Stomach smooth muscle (tissue), 2 donors: ENCODE data around the gene RBM5.
"Not testable (repeated sequence)": the region's sequence is repeated elsewhere in the genome, so short reads cannot be mapped to it uniquely, and the experiment has no call there.

Experiments used
- H3K27ac ChIP-seq: one replicate; pipeline ENCODE4 v1.7.0; 2013; ENCODE audit warnings: mild to moderate bottlenecking, low read length, inconsistent platforms
- H3K27me3 ChIP-seq, 2 donors: one replicate each; pipeline ENCODE4 v1.7.0; 2013; ENCODE audit warnings: low read length in 2 of 2; ENCODE audit not compliant: insufficient read depth in 2 of 2, control insufficient read depth in 1 of 2
- H3K36me3 ChIP-seq, 2 donors: one replicate each; pipeline ENCODE4 v1.7.0; 2013; ENCODE audit warnings: low read length in 2 of 2; ENCODE audit not compliant: control insufficient read depth in 2 of 2, insufficient read depth in 2 of 2
- H3K4me1 ChIP-seq: one replicate; pipeline ENCODE4 v1.7.0; 2013; ENCODE audit warnings: low read length; ENCODE audit not compliant: control insufficient read depth, insufficient read depth
- H3K4me3 ChIP-seq, 2 donors: one replicate each; pipeline ENCODE4 v1.7.0; 2013; ENCODE audit warnings: low read length in 2 of 2
- H3K9ac ChIP-seq, 2 donors: one replicate each; pipeline ENCODE4 v1.7.0; 2013; ENCODE audit warnings: low read length in 2 of 2, mild to moderate bottlenecking in 1 of 2
- H3K9me3 ChIP-seq, 2 donors: one replicate each; pipeline ENCODE4 v1.7.0; 2013; ENCODE audit warnings: low read length in 2 of 2; ENCODE audit not compliant: control insufficient read depth in 2 of 2
- donor health status: healthy.
- donor health status: Pancreatic carcinoma.

The RBM5 gene

GRCh38 chr3:50088725-50089608 lies at the start of gene RBM5:
Gene RBM5 (plus strand): TSS chr3:50088919. CDS start chr3:50090435, 1,516 bp downstream.
- peak within 1 kb of the TSS; percentile 74 to 99 for H3K4me3 ChIP-seq
- H3K27me3 ChIP-seq, result no peaks in the 10 kb centered on the region
- peaks cover 16% of the 10 kb centered on the region for H3K4me1 ChIP-seq
- H3K36me3 ChIP-seq, result peaks cover 25 to 27% of the 10 kb centered on the region in 2 donors
- H3K27ac ChIP-seq, result peak within 1 kb of the TSS; percentile 96
- peak within 1 kb of the TSS; percentile 95 to 100 for H3K9ac ChIP-seq
- no peaks in the 10 kb centered on the region for H3K9me3 ChIP-seq

- H3K27me3 ChIP-seq, result no peaks in the 10 kb centered on the region
- H3K4me1 ChIP-seq, result no peaks in the 10 kb centered on the region
- H3K36me3 ChIP-seq, result peaks cover 6 to 11% of the 10 kb centered on the region in 2 donors
- no peak overlapping the region for H3K27ac ChIP-seq
- no peak overlapping the region for H3K4me3 ChIP-seq
- H3K9ac ChIP-seq, result no peak overlapping the region
- H3K9me3 ChIP-seq, result no peaks in the 10 kb centered on the region
These were observed 43.7 kb upstream of the RBM5 start for GRCh38 chr3:50044976-50045375.

- H3K27ac ChIP-seq, result no peak overlapping the region
- H3K27me3 ChIP-seq, result no peaks in the 10 kb centered on the region
- no peaks in the 10 kb centered on the region for H3K4me1 ChIP-seq
- H3K4me3 ChIP-seq, result no peak overlapping the region
- H3K36me3 ChIP-seq, result peaks cover 6 to 14% of the 10 kb centered on the region in 2 donors
- no peaks in the 10 kb centered on the region for H3K9me3 ChIP-seq
- no peak overlapping the region for H3K9ac ChIP-seq
These were observed 41.3 kb upstream of the RBM5 start for GRCh38 chr3:50047426-50047825.

GRCh38 chr3:50050361-50050760 lies 38.4 kb upstream of the RBM5 start:
- H3K4me3 ChIP-seq, result no peak overlapping the region
- H3K9ac ChIP-seq, result no peak overlapping the region
- H3K27ac ChIP-seq, result no peak overlapping the region
- H3K27me3 ChIP-seq, result no peaks in the 10 kb centered on the region
- no peaks in the 10 kb centered on the region for H3K9me3 ChIP-seq
- no peaks in the 10 kb centered on the region for H3K4me1 ChIP-seq
- H3K36me3 ChIP-seq, result peaks cover 13 to 20% of the 10 kb centered on the region in 2 donors

GRCh38 chr3:50057756-50058155 lies 31.0 kb upstream of the RBM5 start:
- Histone ChIP-seq H3K4me1 (no peaks in the 10 kb centered on the region), H3K27ac (no peak overlapping the region), H3K9ac (no peak overlapping the region), H3K36me3 (peaks cover 35 to 42% of the 10 kb centered on the region in 2 donors), H3K27me3 (no peaks in the 10 kb centered on the region), H3K4me3 (no peak overlapping the region), H3K9me3 (no peaks in the 10 kb centered on the region)

GRCh38 chr3:50068134-50068533 lies 20.6 kb upstream of the RBM5 start:
- no peak overlapping the region for H3K9ac ChIP-seq
- no peak overlapping the region for H3K27ac ChIP-seq
- no peak overlapping the region for H3K4me3 ChIP-seq
- H3K9me3 ChIP-seq, result no peaks in the 10 kb centered on the region
- peaks cover 57 to 70% of the 10 kb centered on the region in 2 donors for H3K36me3 ChIP-seq
- H3K27me3 ChIP-seq, result no peaks in the 10 kb centered on the region
- H3K4me1 ChIP-seq, result no peaks in the 10 kb centered on the region

GRCh38 chr3:50078091-50078490 lies 10.6 kb upstream of the RBM5 start:
- no peak overlapping the region for H3K9ac ChIP-seq
- peaks cover 2% of the 10 kb centered on the region for H3K4me1 ChIP-seq
- H3K27me3 ChIP-seq, result no peaks in the 10 kb centered on the region
- no peak overlapping the region for H3K4me3 ChIP-seq
- peaks cover 16 to 25% of the 10 kb centered on the region in 2 donors for H3K36me3 ChIP-seq
- no peak overlapping the region for H3K27ac ChIP-seq
- no peaks in the 10 kb centered on the region for H3K9me3 ChIP-seq

- H3K9ac ChIP-seq, result no peak overlapping the region
- H3K27me3 ChIP-seq, result no peaks in the 10 kb centered on the region
- no peaks in the 10 kb centered on the region for H3K9me3 ChIP-seq
- no peak overlapping the region for H3K4me3 ChIP-seq
- H3K36me3 ChIP-seq, result peaks cover 13 to 20% of the 10 kb centered on the region in 2 donors
- no peak overlapping the region for H3K27ac ChIP-seq
- peaks cover 2% of the 10 kb centered on the region for H3K4me1 ChIP-seq
These were observed 10.1 kb upstream of the RBM5 start for GRCh38 chr3:50078622-50079021.

GRCh38 chr3:50084951-50085350 lies 3.8 kb upstream of the RBM5 start:
- H3K36me3 ChIP-seq, H3K9ac ChIP-seq, H3K27ac ChIP-seq, H3K27me3 ChIP-seq, H3K9me3 ChIP-seq, H3K4me1 ChIP-seq, H3K4me3 ChIP-seq: not testable (repeated sequence)

- H3K36me3 ChIP-seq, result peaks cover 28 to 30% of the 10 kb centered on the region in 2 donors
- H3K4me3 ChIP-seq, result peak overlapping the region; percentile 74 to 99
- peaks cover 16% of the 10 kb centered on the region for H3K4me1 ChIP-seq
- H3K27ac ChIP-seq, result peak overlapping the region; percentile 96
- H3K27me3 ChIP-seq, result no peaks in the 10 kb centered on the region
- H3K9me3 ChIP-seq, result no peaks in the 10 kb centered on the region
- H3K9ac ChIP-seq, result peak overlapping the region; percentile 95 to 100
These were observed 858 bp downstream of the RBM5 start for GRCh38 chr3:50089609-50089945.

- Histone ChIP-seq H3K4me1 (peaks cover 16% of the 10 kb centered on the region), H3K27ac (no peak overlapping the region), H3K9me3 (no peaks in the 10 kb centered on the region), H3K36me3 (peaks cover 42% of the 10 kb centered on the region in 2 donors), H3K9ac (peak overlapping the region; percentile 95 to 100), H3K27me3 (no peaks in the 10 kb centered on the region), H3K4me3 (peak overlapping the region; percentile 74 to 99)
These were observed 2.3 kb downstream of the RBM5 start for GRCh38 chr3:50090984-50091383.
